GM10847 (cell line): ENCODE results near the gene TPRG1.

Experiments
- POLR2A ChIP-seq: IDR thresholded peaks from 2 replicates; pipeline ENCODE4 v1.6.1; 2011; ENCODE audit not compliant: insufficient read length; ENCODE audit errors: extremely low read depth

TPRG1 gene

GRCh38 chr3:189303584-189303983, 131.8 kb downstream of the TPRG1 start:
- no peak for TF ChIP-seq POLR2A

GRCh38 chr3:189304465-189305351, 132.9 kb downstream of the TPRG1 start:
- TF ChIP-seq POLR2A, result no peak

- TF ChIP-seq POLR2A, result no peak
These were observed 133.6 kb downstream of the TPRG1 start for GRCh38 chr3:189305412-189305811.

GRCh38 chr3:189307963-189308362, 136.2 kb downstream of the TPRG1 start:
- TF ChIP-seq POLR2A, result no peak

- no peak for TF ChIP-seq POLR2A
These were observed 136.8 kb downstream of the TPRG1 start for GRCh38 chr3:189308608-189309007.

- no peak for TF ChIP-seq POLR2A
These were observed 137.7 kb downstream of the TPRG1 start for GRCh38 chr3:189309400-189309975.

GRCh38 chr3:189311521-189311920, 139.8 kb downstream of the TPRG1 start:
- no peak for TF ChIP-seq POLR2A

GRCh38 chr3:189312866-189313265, 141.1 kb downstream of the TPRG1 start:
- TF ChIP-seq POLR2A, result no peak

- no peak for TF ChIP-seq POLR2A
These were observed 144.7 kb downstream of the TPRG1 start for GRCh38 chr3:189316296-189317019.

GRCh38 chr3:189317911-189318310, 146.1 kb downstream of the TPRG1 start:
- no peak for TF ChIP-seq POLR2A

- TF ChIP-seq POLR2A, result no peak
These were observed 148.7 kb downstream of the TPRG1 start for GRCh38 chr3:189320511-189320910.

- no peak for TF ChIP-seq POLR2A
These were observed 150.6 kb downstream of the TPRG1 start for GRCh38 chr3:189322339-189322738.

GRCh38 chr3:189324538-189325138, 152.9 kb downstream of the TPRG1 start:
- TF ChIP-seq POLR2A, result no peak

GRCh38 chr3:189325454-189325853, 153.7 kb downstream of the TPRG1 start:
- TF ChIP-seq POLR2A, result no peak

- TF ChIP-seq POLR2A, result no peak
These were observed 158.3 kb downstream of the TPRG1 start for GRCh38 chr3:189330066-189330465.

GRCh38 chr3:189331002-189331418, 159.2 kb downstream of the TPRG1 start:
- TF ChIP-seq POLR2A, result no peak
